H1 (cell line): Measurements from ENCODE around the gene PLEKHG5. TPM values are rescaled to one million over a fixed set of nuclear protein-coding genes. Genes with fewer than 3 reads are reported as not detected.
A peak's percentile ranks its signal among the peaks of the same experiment; 100 is the strongest.

ENCODE experiments used
- CTCF ChIA-PET: fragments of 300-600 bp; sonication (Branson Sonifier 250); formaldehyde crosslinking; loops from one replicate; lab custom pipeline; 2021; ENCODE audit not compliant: partially characterized antibody; lab: Charles Lee
- POLR2A ChIA-PET: fragments of 300-600 bp; sonication (Branson Sonifier 250); formaldehyde crosslinking; loops from one replicate; lab custom pipeline; 2021; ENCODE audit warnings: inconsistent platforms; ENCODE audit not compliant: partially characterized antibody; lab: Charles Lee
- DNase-seq, 2 experiments: peaks; one replicate each; pipeline versions ENCODE4 v3.0.0 to v3.0.0-alpha.2; 2010 to 2022; ENCODE audit warnings: low spot score in 2 of 2, low read depth in 1 of 2, mixed read lengths in 1 of 2
- FAIRE-seq: peaks from 2 replicates; lab custom pipeline; 2011; peaks lifted over from hg19 to GRCh38; lab: Jason Lieb, UNC
- H2AFZ ChIP-seq: 2 replicates; pipeline ENCODE4 v1.8.1; 2012; ENCODE audit warnings: low read length, inconsistent platforms
- H2AK5ac ChIP-seq: 2 replicates; pipeline ENCODE4 v1.6.1; 2013; ENCODE audit warnings: low read depth, low read length
- H2BK120ac ChIP-seq: replicated peaks from 2 replicates; pipeline ENCODE3; 2013; ENCODE audit warnings: low read depth, low read length, inconsistent platforms
- H2BK12ac ChIP-seq: 2 replicates; pipeline ENCODE4 v1.6.1; 2013; ENCODE audit warnings: low read depth, low read length
- H2BK15ac ChIP-seq: 2 replicates; pipeline ENCODE4 v1.6.1; 2013; ENCODE audit warnings: low read length
- H2BK20ac ChIP-seq: 2 replicates; pipeline ENCODE4 v1.6.1; 2013; ENCODE audit warnings: low read length
- H2BK5ac ChIP-seq: 2 replicates; pipeline ENCODE4 v1.6.1; 2013; ENCODE audit warnings: low read depth, low read length
- H3K14ac ChIP-seq: 2 replicates; pipeline ENCODE4 v1.6.1; 2013; ENCODE audit warnings: inconsistent platforms; ENCODE audit not compliant: insufficient read length
- H3K18ac ChIP-seq: 2 replicates; pipeline ENCODE4 v1.6.1; 2013; ENCODE audit warnings: low read length; ENCODE audit errors: extremely low read depth
- H3K23ac ChIP-seq: 2 replicates; pipeline ENCODE4 v1.6.1; 2013; ENCODE audit warnings: inconsistent platforms; ENCODE audit not compliant: insufficient read length
- H3K23me2 ChIP-seq: 2 replicates; pipeline ENCODE4 v1.6.1; 2013; ENCODE audit warnings: low read depth, low read length
- H3K27ac ChIP-seq: 2 replicates; pipeline ENCODE4 v1.6.1; 2011; ENCODE audit warnings: low read depth, low read length, inconsistent platforms
- H3K27me3 ChIP-seq, 4 experiments: replicated peaks in 1 of 4; 1 replicate in 1 of 4; 2 replicates in 3 of 4; pipeline versions ENCODE4 v1.6.1 to v1.8.1; 2011 to 2013; ENCODE audit warnings: low read length in 3 of 4, mild to moderate bottlenecking in 3 of 4, inconsistent platforms in 2 of 4, mixed read lengths in 2 of 4, moderate library complexity in 1 of 4; ENCODE audit not compliant: control insufficient read depth in 3 of 4, insufficient read depth in 3 of 4; ENCODE audit errors: extremely low read depth in 1 of 4
- H3K36me3 ChIP-seq, 4 experiments: 2 replicates each; pipeline versions ENCODE4 v1.6.1 to v1.8.1; 2011 to 2013; ENCODE audit warnings: mild to moderate bottlenecking in 4 of 4, low read length in 3 of 4, moderate library complexity in 2 of 4, control low read depth in 1 of 4, inconsistent platforms in 1 of 4; ENCODE audit not compliant: insufficient read depth in 4 of 4, control insufficient read depth in 2 of 4
- H3K4ac ChIP-seq: replicated peaks from 2 replicates; pipeline ENCODE3; 2013; ENCODE audit warnings: low read length, low read depth, mixed read lengths, inconsistent platforms; ENCODE audit not compliant: insufficient read length
- H3K4me1 ChIP-seq, 4 experiments: replicated peaks in 1 of 4; 1 replicate in 1 of 4; 2 replicates in 3 of 4; pipeline versions ENCODE4 v1.6.1 to v1.8.1; 2011 to 2013; ENCODE audit warnings: low read length in 3 of 4, inconsistent platforms in 2 of 4, mixed read lengths in 1 of 4; ENCODE audit not compliant: insufficient read depth in 4 of 4, control insufficient read depth in 3 of 4
- H3K4me2 ChIP-seq, 2 experiments: 2 replicates each; pipeline versions ENCODE4 v1.6.1 to v1.8.1; 2011 to 2013; ENCODE audit warnings: low read depth in 2 of 2, low read length in 2 of 2, control low read depth in 1 of 2, inconsistent platforms in 1 of 2, mild to moderate bottlenecking in 1 of 2; ENCODE audit not compliant: insufficient read depth in 1 of 2
- H3K4me3 ChIP-seq, 4 experiments: fragments of 200-600, 300-600 bp in 1 of 4; sonication (generic), shearing (Covaris generic), sonication (Bioruptor Twin) in 1 of 4; 2 replicates each; pipeline versions ENCODE4 v1.5.1 to v1.8.1; 2011 to 2016; ENCODE audit warnings: low read length in 4 of 4, low read depth in 3 of 4, control low read depth in 2 of 4, inconsistent platforms in 2 of 4, mild to moderate bottlenecking in 2 of 4, mixed read lengths in 1 of 4, moderate library complexity in 1 of 4; ENCODE audit not compliant: insufficient read depth in 2 of 4; ENCODE audit errors: extremely low read depth in 1 of 4
- H3K56ac ChIP-seq: replicated peaks from 2 replicates; pipeline ENCODE3; 2013; ENCODE audit warnings: low read depth, mild to moderate bottlenecking, mixed read lengths, low read length, inconsistent platforms; ENCODE audit not compliant: insufficient read length
- H3K79me1 ChIP-seq: 2 replicates; pipeline ENCODE4 v1.6.1; 2013; ENCODE audit warnings: low read depth, low read length, control low read depth
- H3K79me2 ChIP-seq, 2 experiments: 2 replicates each; pipeline versions ENCODE4 v1.6.1 to v1.8.1; 2012 to 2013; ENCODE audit warnings: low read length in 2 of 2, mild to moderate bottlenecking in 2 of 2, inconsistent platforms in 1 of 2; ENCODE audit not compliant: insufficient read depth in 2 of 2, control insufficient read depth in 1 of 2
- H3K9ac ChIP-seq, 4 experiments: replicated peaks in 1 of 4; 1 replicate in 1 of 4; 2 replicates in 3 of 4; pipeline versions ENCODE4 v1.6.1 to v1.8.1; 2011 to 2013; ENCODE audit warnings: low read depth in 3 of 4, low read length in 3 of 4, control low read depth in 2 of 4, mild to moderate bottlenecking in 2 of 4, moderate library complexity in 2 of 4, inconsistent platforms in 1 of 4; ENCODE audit errors: extremely low read depth in 1 of 4
- H3K9me3 ChIP-seq, 2 experiments: 2 replicates each; pipeline versions ENCODE4 v1.6.1 to v1.8.1; 2012 to 2013; ENCODE audit warnings: mild to moderate bottlenecking in 2 of 2, moderate library complexity in 2 of 2, control low read depth in 1 of 2, inconsistent platforms in 1 of 2, low read depth in 1 of 2, low read length in 1 of 2, mixed read lengths in 1 of 2; ENCODE audit not compliant: insufficient read depth in 2 of 2
- H4K20me1 ChIP-seq, 2 experiments: replicated peaks in 1 of 2; 2 replicates each; pipeline versions ENCODE3 to v1.8.1; 2011 to 2013; ENCODE audit warnings: inconsistent platforms in 2 of 2, low read length in 2 of 2, mild to moderate bottlenecking in 1 of 2; ENCODE audit not compliant: insufficient read depth in 2 of 2, control insufficient read depth in 1 of 2
- H4K5ac ChIP-seq: 2 replicates; pipeline ENCODE4 v1.6.1; 2013; ENCODE audit warnings: low read length, low read depth, mixed read lengths, inconsistent platforms; ENCODE audit not compliant: insufficient read length
- H4K8ac ChIP-seq: 2 replicates; pipeline ENCODE4 v1.8.0; 2013; ENCODE audit warnings: mild to moderate bottlenecking, moderate library complexity, low read length, inconsistent platforms; ENCODE audit not compliant: insufficient read depth; ENCODE audit errors: extremely low read depth
- H4K91ac ChIP-seq: replicated peaks from 2 replicates; pipeline ENCODE3; 2013; ENCODE audit warnings: low read length, mixed read lengths, inconsistent platforms; ENCODE audit not compliant: insufficient read length
- CTCF ChIP-seq, 3 experiments: IDR thresholded peaks; 1 replicate in 2 of 3; 2 replicates in 1 of 3; pipeline versions ENCODE4 v1.5.1 to v1.6.1; 2011; ENCODE audit warnings: low read length in 3 of 3, mild to moderate bottlenecking in 3 of 3, inconsistent platforms in 2 of 3, low read depth in 1 of 3, moderate library complexity in 1 of 3; ENCODE audit not compliant: insufficient read depth in 1 of 3; ENCODE audit errors: control extremely low read depth in 1 of 3
- HDAC2 ChIP-seq, 2 experiments: fragments of 300-600 bp in 1 of 2; sonication (generic) in 1 of 2; IDR thresholded peaks; 2 replicates each; pipeline ENCODE4 v1.6.1; 2011 to 2012; ENCODE audit warnings: low read depth in 2 of 2, low read length in 2 of 2, mild to moderate bottlenecking in 2 of 2, moderate library complexity in 2 of 2, borderline replicate concordance in 1 of 2, inconsistent platforms in 1 of 2
- WGBS, 2 experiments: shearing (Covaris generic) in 1 of 2; methylation state at CpG; one replicate each; pipeline versions ENCODE4 v1.1.6 to v1.1.7; 2013 to 2015; ENCODE audit warnings: low lambda C conversion rate in 2 of 2, mixed read lengths in 2 of 2, inconsistent platforms in 1 of 2, low coverage in 1 of 2, missing lambda C conversion rate in 1 of 2; ENCODE audit not compliant: insufficient replicate concordance in 2 of 2, insufficient coverage in 1 of 2, insufficient read length in 1 of 2; ENCODE audit errors: extremely low coverage in 1 of 2, missing lambda C conversion rate in 1 of 2; 5-methylcytosine and 5-hydroxymethylcytosine counted together
- polyA plus RNA-seq, 7 experiments: library from polyadenylated mRNA; depleted of rRNA in 3 of 7; stranded (reverse) in 5 of 7; unstranded in 2 of 7; fragments of >200 nt in 5 of 7; fragments of 200-250 nt in 2 of 7; gene quantifications; 1 replicate in 5 of 7; 2 replicates in 1 of 7; 4 replicates in 1 of 7; pipeline versions ENCODE4 v1.2.1 to v1.2.3, GENCODE V29; 2011 to 2013; ENCODE audit warnings: missing spikeins in 2 of 7, mixed read lengths in 2 of 7
- total RNA-seq: library from RNA; stranded (reverse); fragmentation: NEBNext Ultra II Directional; extraction: Animal tissue kit (Norgen Biotek cat#: 25700); gene quantifications from 2 replicates; pipeline ENCODE4 v1.2.1, GENCODE V29; 2021

The PLEKHG5 gene
- total and polyA plus RNA-seq, 2 of the 8 experiments (the other 6 are each of a cell fraction or from before 2014, with no cell fraction given): 10.4 to 13.8 TPM

DNA sequence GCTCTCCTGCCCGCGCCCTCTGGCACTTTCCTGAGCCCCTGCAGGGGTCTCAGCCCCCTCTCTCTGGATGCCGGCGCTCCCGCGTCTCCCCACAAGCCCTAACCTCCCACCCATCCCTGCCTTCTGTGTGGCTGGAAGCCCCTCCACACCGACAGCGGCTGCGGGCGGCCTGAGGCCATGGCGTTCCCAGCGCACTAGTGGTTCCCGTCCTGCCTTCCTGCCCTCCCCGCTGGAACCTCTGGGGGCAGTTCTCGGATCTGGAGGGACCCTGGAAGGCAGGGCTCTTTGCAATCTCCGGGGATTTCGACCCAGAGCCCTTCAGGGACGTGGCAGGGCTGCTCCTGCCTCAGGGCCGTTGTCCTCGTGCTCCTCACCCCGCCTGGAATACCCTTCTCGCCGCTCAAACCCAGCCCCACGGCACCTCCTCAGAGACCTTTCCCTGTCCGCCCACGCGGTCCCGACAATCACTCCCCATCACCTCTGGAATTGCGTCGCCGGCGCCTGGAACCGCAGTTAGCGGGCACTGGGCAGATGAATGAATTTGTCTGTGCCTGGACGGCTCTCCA is 67.4 kb downstream of the PLEKHG5 start:
- 23% methylated on average over 35 of the region's 35 CpGs; no CpG with 5 or more reads in 1 of the 2 experiments for WGBS, 2 experiments
- Histone ChIP-seq H2BK12ac (no peak overlapping the region), H2BK20ac (no peak overlapping the region), H3K79me2 (no peaks in the 10 kb centered on the region), H3K4me1 (peaks cover 0 to 25% (median 11%) of the 10 kb centered on the region in 4 experiments; a peak in 5 of 7 replicates), H4K91ac (no peak overlapping the region), H3K56ac (no peak overlapping the region), H3K4me2 (peak overlapping the region; percentile 26 to 67), H3K18ac (peak overlapping the region; percentile 32; the same call in 1 of the 2 replicates), H4K20me1 (peaks cover 0 to 7% of the 10 kb centered on the region in 2 experiments), H2BK15ac (no peak overlapping the region), H2AK5ac (no peak overlapping the region), H3K9ac (no peak overlapping the region), H3K4me3 (peak overlapping the region in 3 of 4 experiments; percentile 15 to 52 (median 19); a peak in 5 of 8 replicates), H3K23ac (no peak overlapping the region), H4K8ac (peak overlapping the region; percentile 45; the same call in 1 of the 2 replicates), H3K14ac (no peak overlapping the region), H4K5ac (no peak overlapping the region), H3K23me2 (peaks cover 15% of the 10 kb centered on the region; the same call in 1 of the 2 replicates), H2BK120ac (no peak overlapping the region), H3K4ac (no peak overlapping the region), H3K9me3 (no peaks in the 10 kb centered on the region), H3K27ac (no peak overlapping the region), H3K27me3 (peaks cover 57 to 81% (median 73%) of the 10 kb centered on the region in 4 experiments), H3K79me1 (no peaks in the 10 kb centered on the region), H3K36me3 (peaks cover 0 to 7% (median 0%) of the 10 kb centered on the region in 4 experiments; a peak in 1 of 8 replicates), H2BK5ac (no peak overlapping the region), H2AFZ (no peak overlapping the region)
- CTCF ChIA-PET: interaction anchor here (0.7 to 58.4 kb wide), 25 partner anchors 10 to 182 kb away, joined by 3 to 1769 read pairs (median 5); partner anchors contain the start of genes TNFRSF25 and ZBTB48
- DNase-seq (peak in 1 of 2 experiments; percentile 74), FAIRE-seq (no peak)
- POLR2A ChIA-PET: interaction anchor here (3.4 kb wide), 1 partner anchor 15 kb away, joined by 15 read pairs; no protein-coding TSS in a partner anchor
- TF ChIP-seq CTCF (IDR thresholded peaks at IDR 0.05; ENCODE audit: control extremely low read depth in 1 of 3, insufficient read depth in 1 of 3, low read depth in 1 of 3, low read length in 3 of 3) (peak in 2 of 3 experiments; percentile 3 to 35; a peak in 2 of 4 replicates), HDAC2 (IDR thresholded peaks at IDR 0.05; ENCODE audit: borderline replicate concordance in 1 of 2, low read depth in 2 of 2, low read length in 2 of 2) (no peak)
